ENCODE results near the gene PARN. TPM values are rescaled to one million over a fixed set of nuclear protein-coding genes. Genes with fewer than 3 reads are reported as not detected.

The PARN gene
- total and polyA plus RNA-seq, 2 donors (not counting 1 experiment from before 2014, with no cell fraction given): 26.7 to 32.9 TPM

DNA sequence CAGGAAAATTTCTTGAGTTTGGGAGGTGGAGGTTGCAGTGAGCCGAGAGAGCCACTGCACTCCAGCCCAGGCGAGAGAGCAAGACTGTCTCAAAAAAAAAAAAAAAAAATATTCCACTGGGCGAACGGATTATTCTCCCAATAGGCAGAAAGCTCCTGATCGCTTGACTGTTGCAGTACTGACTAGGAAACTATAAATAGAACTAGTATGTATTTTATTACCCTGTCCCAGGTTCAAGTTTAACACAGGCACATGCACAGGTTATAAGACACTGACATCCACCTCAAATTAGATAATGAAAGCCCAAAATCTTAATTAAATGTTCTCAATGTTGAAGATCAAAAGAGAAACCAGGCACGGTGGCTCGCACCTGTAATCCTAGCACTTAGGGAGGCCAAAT, 11.5 kb downstream of the PARN start:
- TF ChIP-seq CTCF (conservative IDR thresholded peaks at IDR 0.05 in 1 of 2, IDR thresholded peaks at IDR 0.05 in 1 of 2; ENCODE audit: low read depth in 1 of 2, low read length in 2 of 2) (no peak), EZH2 (IDR thresholded peaks at IDR 0.05; ENCODE audit: low read length, missing control alignments) (no peak)
- Histone ChIP-seq H3K27me3 (ENCODE audit: control insufficient read depth, insufficient read depth, low read length) (no peaks in the 10 kb centered on the region), H3K4me1 (ENCODE audit: control insufficient read depth, extremely low read depth, insufficient read depth, low read length) (no peaks in the 10 kb centered on the region), H2AFZ (ENCODE audit: low read length) (no peak overlapping the region), H3K9me3 (ENCODE audit: control insufficient read depth, insufficient read depth, low read depth, low read length) (no peaks in the 10 kb centered on the region), H3K79me2 (ENCODE audit: control insufficient read depth, insufficient read depth, low read length) (no peaks in the 10 kb centered on the region), H3K27ac (ENCODE audit: insufficient read depth, low read length) (no peak overlapping the region), H3K9ac (ENCODE audit: insufficient read depth, low read length) (no peak overlapping the region), H3K36me3 (ENCODE audit: control insufficient read depth, insufficient read depth, low read length) (no peaks in the 10 kb centered on the region), H4K20me1 (ENCODE audit: control insufficient read depth, extremely low read depth, insufficient read depth, low read length) (no peaks in the 10 kb centered on the region), H3K4me3 (replicated peaks in 1 of 4; ENCODE audit: control extremely low read depth in 1 of 4, insufficient read depth in 1 of 4, low read depth in 3 of 4, low read length in 4 of 4) (no peak overlapping the region), H3K4me2 (ENCODE audit: extremely low read depth, insufficient read depth, low read length) (no peak overlapping the region)
- no peak for DNase-seq (ENCODE audit: low read depth in 2 of 2)

DNA sequence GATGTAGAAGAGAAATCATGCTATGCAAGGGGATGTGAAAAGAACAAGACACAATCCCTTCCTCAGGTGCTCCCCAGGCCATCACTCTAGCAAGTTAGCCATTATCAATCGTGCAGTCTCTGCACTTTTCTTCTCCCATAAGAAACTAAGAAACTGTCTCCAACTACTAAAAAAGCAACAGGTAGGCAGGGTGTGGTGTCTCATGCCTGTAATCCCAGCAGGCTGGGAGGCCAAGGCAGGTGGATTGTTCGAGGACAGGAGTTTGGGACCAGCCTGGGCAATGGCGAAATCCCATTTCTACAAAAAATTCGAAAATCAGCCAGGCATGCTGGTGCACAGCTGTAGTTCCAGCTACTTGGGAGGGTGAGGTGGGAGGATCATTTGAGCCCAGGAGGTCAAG, 13.8 kb downstream of the PARN start:
- Histone ChIP-seq H2AFZ (ENCODE audit: low read length) (no peak overlapping the region), H3K79me2 (ENCODE audit: control insufficient read depth, insufficient read depth, low read length) (no peaks in the 10 kb centered on the region), H3K27me3 (ENCODE audit: control insufficient read depth, insufficient read depth, low read length) (no peaks in the 10 kb centered on the region), H3K36me3 (ENCODE audit: control insufficient read depth, insufficient read depth, low read length) (no peaks in the 10 kb centered on the region), H3K27ac (ENCODE audit: insufficient read depth, low read length) (no peak overlapping the region), H3K4me1 (ENCODE audit: control insufficient read depth, extremely low read depth, insufficient read depth, low read length) (no peaks in the 10 kb centered on the region), H3K4me3 (replicated peaks in 1 of 4; ENCODE audit: control extremely low read depth in 1 of 4, insufficient read depth in 1 of 4, low read depth in 3 of 4, low read length in 4 of 4) (no peak overlapping the region), H3K9me3 (ENCODE audit: control insufficient read depth, insufficient read depth, low read depth, low read length) (no peaks in the 10 kb centered on the region), H4K20me1 (ENCODE audit: control insufficient read depth, extremely low read depth, insufficient read depth, low read length) (no peaks in the 10 kb centered on the region), H3K4me2 (ENCODE audit: extremely low read depth, insufficient read depth, low read length) (no peak overlapping the region), H3K9ac (ENCODE audit: insufficient read depth, low read length) (no peak overlapping the region)
- no peak for DNase-seq (ENCODE audit: low read depth in 2 of 2)
- TF ChIP-seq CTCF (conservative IDR thresholded peaks at IDR 0.05 in 1 of 2, IDR thresholded peaks at IDR 0.05 in 1 of 2; ENCODE audit: low read depth in 1 of 2, low read length in 2 of 2): no peak
- no peak for TF ChIP-seq EZH2 (IDR thresholded peaks at IDR 0.05; ENCODE audit: low read length, missing control alignments)

- H3K27ac ChIP-seq (ENCODE audit: insufficient read depth, low read length): no peak overlapping the region
- H3K4me1 ChIP-seq (ENCODE audit: control insufficient read depth, extremely low read depth, insufficient read depth, low read length): no peaks in the 10 kb centered on the region
- TF ChIP-seq CTCF (conservative IDR thresholded peaks at IDR 0.05 in 1 of 2, IDR thresholded peaks at IDR 0.05 in 1 of 2; ENCODE audit: low read depth in 1 of 2, low read length in 2 of 2) (no peak), EZH2 (IDR thresholded peaks at IDR 0.05; ENCODE audit: low read length, missing control alignments) (no peak)
- H3K4me2 ChIP-seq (ENCODE audit: extremely low read depth, insufficient read depth, low read length): no peak overlapping the region
- no peaks in the 10 kb centered on the region for H3K36me3 ChIP-seq (ENCODE audit: control insufficient read depth, insufficient read depth, low read length)
- no peak for DNase-seq (ENCODE audit: low read depth in 2 of 2)
- H4K20me1 ChIP-seq (ENCODE audit: control insufficient read depth, extremely low read depth, insufficient read depth, low read length): no peaks in the 10 kb centered on the region
- no peaks in the 10 kb centered on the region for H3K27me3 ChIP-seq (ENCODE audit: control insufficient read depth, insufficient read depth, low read length)
- H3K9ac ChIP-seq (ENCODE audit: insufficient read depth, low read length): no peak overlapping the region
- H2AFZ ChIP-seq (ENCODE audit: low read length): no peak overlapping the region
- H3K79me2 ChIP-seq (ENCODE audit: control insufficient read depth, insufficient read depth, low read length): no peaks in the 10 kb centered on the region
- no peaks in the 10 kb centered on the region for H3K9me3 ChIP-seq (ENCODE audit: control insufficient read depth, insufficient read depth, low read depth, low read length)
- H3K4me3 ChIP-seq (replicated peaks in 1 of 4; ENCODE audit: control extremely low read depth in 1 of 4, insufficient read depth in 1 of 4, low read depth in 3 of 4, low read length in 4 of 4): no peak overlapping the region
Observed at GRCh38 chr16:14613991-14614390, 16.1 kb downstream of the PARN start.
